Iris pigment epithelial cell (primary cell): Measurements from ENCODE around the gene PRPF18.

Experiments
- DNase-seq: peaks from one replicate; pipeline ENCODE4 v3.0.0-alpha.2; 2011; ENCODE audit warnings: low read depth

Gene PRPF18

DNA sequence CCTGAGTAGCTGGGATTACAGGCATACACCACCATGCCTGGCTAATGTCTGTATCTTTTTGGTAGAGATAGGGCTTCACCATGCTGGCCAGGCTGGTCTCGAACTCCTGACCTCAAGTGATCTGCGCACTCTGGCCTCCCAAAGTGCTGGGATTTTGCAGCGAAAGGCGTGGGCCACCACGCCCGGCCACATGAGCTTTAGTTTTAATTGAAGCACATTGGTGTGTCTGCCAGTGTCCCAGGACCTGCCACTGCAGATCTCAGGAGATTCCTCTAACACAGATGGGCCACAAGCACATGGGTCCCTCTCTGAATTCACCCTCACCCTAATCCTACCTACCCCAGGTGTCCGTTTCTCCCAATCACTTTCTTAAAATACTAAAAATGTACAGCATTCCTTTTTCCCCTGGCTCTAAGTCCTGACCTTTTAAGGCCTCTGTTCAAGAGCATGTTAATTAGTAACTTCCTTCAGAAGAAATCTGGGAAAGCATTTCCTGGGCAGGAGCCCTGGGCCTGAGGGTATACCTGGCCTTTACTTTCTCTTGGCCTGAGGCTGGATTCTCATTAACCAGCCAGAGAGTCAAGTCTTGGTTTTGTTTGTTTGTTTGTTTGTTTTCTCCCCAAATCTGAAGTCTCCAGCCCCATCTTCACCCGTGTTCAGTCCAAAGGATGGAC lies 82.6 kb downstream of the PRPF18 start:
- DNase-seq: no peak

DNA sequence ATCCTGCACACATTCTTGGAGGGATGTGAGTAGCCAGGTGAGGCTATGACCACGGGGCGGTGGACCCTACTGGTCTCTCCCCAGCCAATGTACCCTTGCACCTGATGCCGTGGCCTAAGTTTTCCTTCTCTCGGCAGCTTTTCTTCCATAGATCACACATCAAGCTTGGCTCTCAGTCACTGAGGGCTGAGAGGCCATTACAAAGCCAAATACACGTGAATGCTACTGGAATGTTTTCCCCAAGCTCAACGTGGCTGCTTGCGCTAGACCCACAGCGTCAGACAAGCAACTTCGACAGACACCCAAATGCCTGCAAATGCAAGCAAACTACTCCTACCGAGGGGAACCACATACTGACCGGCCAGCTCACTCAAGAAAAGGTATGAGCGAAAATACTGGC lies 83.1 kb downstream of the PRPF18 start:
- DNase-seq: no peak

DNA sequence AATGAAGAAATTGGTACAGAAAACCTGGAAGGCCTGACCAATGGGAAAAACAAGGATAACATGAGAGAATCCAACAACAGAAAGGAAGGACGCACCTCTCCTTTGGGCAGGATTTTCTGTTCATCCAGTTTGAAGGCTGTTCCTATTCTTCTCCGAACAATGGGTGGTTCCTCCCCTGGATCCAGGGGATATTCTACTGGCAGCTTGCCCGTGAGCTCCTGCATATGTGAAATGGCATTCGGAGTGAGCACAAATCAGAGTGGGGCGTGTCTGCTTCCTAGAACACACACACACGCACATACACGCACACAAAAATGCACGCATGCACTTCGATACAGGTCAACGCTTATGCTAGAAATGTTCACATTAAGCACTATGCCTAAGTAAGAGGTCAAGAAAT lies 83.5 kb downstream of the PRPF18 start:
- DNase-seq: no peak

DNA sequence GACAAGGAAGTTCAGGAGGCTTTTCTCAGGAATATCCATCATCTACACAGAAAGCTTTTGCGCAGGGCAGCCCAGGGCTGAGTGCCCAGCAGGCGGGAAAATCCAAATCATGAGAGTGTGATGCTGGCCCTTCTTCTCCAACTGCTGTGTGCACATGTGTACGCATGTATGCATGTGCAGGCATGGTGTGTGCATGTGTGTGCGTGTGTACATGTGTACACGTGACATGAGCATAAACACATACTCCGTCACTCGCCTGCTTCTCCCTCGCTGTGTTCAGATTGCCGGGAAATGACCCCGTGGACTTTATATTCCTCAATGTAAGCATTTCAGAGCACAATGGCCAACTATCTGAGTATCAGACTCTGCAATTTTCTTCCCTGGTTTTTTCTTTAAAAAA lies 85.1 kb downstream of the PRPF18 start:
- DNase-seq: no peak

DNA sequence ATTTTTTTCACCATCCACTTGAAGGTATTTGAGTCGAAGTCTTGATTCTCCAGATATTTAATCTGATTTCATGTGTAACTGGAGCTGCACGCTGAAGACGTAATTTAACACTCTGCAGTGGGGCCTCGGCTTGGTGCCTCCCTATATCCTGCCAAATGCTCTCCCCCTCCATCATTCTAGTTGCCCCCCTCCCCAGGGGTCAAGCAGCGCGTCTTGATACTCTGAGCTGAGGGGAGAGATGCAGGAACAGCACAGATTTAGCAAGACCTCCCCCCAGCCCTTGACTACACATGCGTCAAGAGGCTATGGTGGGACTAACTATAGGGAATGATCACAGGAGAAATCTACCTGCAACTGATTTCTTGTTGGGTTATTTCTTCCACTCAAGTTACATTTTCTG lies 85.8 kb downstream of the PRPF18 start:
- no peak for DNase-seq

DNA sequence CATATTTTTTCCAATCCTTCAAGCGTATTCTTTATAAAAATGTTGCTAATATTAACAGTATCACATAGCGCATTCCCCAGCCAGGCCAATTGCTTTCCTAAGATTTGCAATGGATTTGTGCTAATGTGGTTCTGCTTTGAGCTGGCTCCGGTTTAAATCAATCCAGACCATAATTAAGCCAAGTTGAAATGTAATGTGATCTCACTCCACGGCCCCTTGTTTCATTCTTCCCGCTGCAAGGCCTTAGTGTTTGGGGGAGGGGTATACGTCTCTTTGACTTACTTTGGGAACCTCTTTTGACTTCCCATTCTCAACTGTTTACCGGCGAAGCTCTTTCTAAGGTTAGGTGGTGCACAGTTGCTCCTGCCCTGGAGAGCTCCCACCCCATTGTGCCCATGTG lies 86.4 kb downstream of the PRPF18 start:
- no peak for DNase-seq

DNA sequence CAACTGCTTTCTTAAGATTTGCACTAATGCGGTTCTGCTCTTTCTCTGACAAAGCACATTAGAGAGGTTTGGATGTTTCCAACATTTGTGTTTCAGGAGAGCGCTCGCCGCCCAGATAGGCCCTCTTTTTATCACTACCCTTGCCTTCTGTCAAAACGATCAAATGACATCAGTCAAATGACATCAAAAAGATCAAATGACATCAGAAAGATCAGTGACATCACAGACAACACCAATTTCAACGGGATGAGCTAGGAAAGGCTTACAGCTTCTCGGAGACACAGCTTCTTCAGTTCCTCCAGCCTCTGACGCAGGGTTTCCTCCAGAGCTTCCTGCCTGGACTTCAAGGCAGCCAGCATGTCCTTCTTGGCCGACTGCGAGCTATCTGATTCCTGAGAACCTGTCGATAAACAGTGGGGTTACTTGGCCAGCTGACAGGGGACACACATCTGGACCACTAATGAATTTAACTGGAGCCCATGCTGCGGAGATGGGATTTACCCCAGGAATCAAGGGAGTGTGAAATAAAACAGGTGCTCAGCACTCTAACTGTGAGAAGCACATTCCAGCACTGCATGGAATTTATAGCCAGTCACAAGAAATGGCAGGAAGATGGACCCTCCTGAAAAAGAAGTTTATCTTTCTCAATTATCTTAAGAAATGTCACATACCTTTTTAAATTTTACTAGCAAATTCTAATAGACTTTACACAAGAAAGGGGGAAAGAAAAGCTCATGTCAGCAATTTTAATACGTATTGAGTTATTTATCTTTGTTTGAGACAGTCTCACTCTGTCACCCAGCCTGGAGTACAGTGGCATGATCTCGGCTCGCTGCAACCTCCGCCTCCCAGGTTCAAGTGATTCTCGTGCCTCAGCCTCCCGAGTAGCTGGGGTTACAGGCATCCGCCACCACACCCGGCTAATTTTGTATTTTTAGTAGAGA lies 88.2 kb downstream of the PRPF18 start:
- DNase-seq: no peak

DNA sequence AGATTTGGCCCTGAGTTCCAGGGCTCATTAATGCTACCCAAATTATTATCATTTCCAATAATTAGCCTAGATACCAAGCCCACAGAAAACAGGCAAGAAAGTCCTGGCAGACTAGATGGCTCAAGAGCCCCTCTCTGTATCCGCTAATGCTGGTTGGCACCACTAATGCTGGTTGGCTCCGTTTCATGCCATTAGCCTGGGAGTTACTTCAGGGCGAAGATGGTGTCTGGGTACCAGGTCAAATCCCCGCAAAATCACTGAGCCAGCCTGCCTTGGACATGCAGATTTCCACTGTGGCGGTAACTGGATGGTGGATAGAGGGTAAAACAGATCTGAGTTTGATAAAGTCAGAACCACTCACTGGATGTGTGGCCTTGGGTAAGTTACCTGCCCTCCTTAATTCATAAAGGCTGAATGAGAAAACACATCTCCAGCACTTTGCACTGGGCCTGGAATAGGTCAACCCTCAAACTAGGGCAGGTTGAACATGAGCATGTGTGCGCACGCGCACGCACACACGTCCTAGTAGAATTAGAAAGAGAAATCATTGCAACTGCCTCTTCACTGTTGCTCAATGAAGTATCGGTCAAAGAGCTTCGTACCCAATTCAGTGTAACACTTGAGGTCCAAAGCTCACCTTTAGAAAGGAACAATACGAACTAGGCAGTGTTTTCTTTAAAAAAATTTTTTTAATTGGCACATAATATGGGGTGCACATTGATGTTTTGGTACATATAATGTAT lies 91.5 kb downstream of the PRPF18 start:
- no peak for DNase-seq
